Measurements from ENCODE around the gene TFR2. TPM values are rescaled to one million over a fixed set of nuclear protein-coding genes. Genes with fewer than 3 reads are reported as not detected.

TFR2 gene
- total and polyA plus RNA-seq, 9 of the 15 experiments (the other 6 are each of a cell fraction or from before 2014, with no cell fraction given) = 3.8 to 123 (median 51.1) TPM

GRCh38 chr7:100683659-100684533 lies 42.5 kb upstream of the TFR2 start:
- BruUV-seq (replicated peaks) = no TSS peak
- peaks cover 8% of the 10 kb centered on the region for H3K79me2 ChIP-seq (ENCODE audit: control insufficient read depth, insufficient read depth, low read length)
- 0 out of 4 replicates have a peak overlapping the region, but pooled peaks of 1 of the 2 experiments have one; percentile 15 for H3K9ac ChIP-seq (ENCODE audit: insufficient read depth in 1 of 2, low read depth in 2 of 2, low read length in 2 of 2)
- intact Hi-C loops (cut with micrococcal nuclease) = no loop called here
- H3K27ac ChIP-seq (ENCODE audit: extremely low read depth, low read depth, low read length) = no peak overlapping the region
- no peak for ATAC-seq
- ChIA-PET POLR2A (interaction anchor here (0.6 to 1.9 kb wide), 7 partner anchors 9 to 316 kb away, joined by 3 to 11 read pairs (median 3); no protein-coding TSS in a partner anchor), CTCF (ENCODE audit: low intra/inter-chr PET ratio) (no interaction called here)
- H3K27me3 ChIP-seq (ENCODE audit: control insufficient read depth in 2 of 2, insufficient read depth in 2 of 2, low read length in 2 of 2) = no peaks in the 10 kb centered on the region
- no peaks in the 10 kb centered on the region for H3K9me1 ChIP-seq (ENCODE audit: control insufficient read depth, insufficient read depth, low read length)
- 96% methylated on average over 36 of the region's 37 CpGs for WGBS (ENCODE audit: insufficient coverage, low coverage, missing lambda C conversion rate)
- no peak for FAIRE-seq
- no peak overlapping the region for H2AFZ ChIP-seq (ENCODE audit: low read depth, low read length)
- peaks cover 4 to 80% of the 10 kb centered on the region in 2 experiments; a peak in 4 of 5 replicates for H3K4me1 ChIP-seq (replicated peaks in 1 of 2; ENCODE audit: control insufficient read depth in 2 of 2, insufficient read depth in 2 of 2, low read length in 2 of 2)
- H3K4me2 ChIP-seq (ENCODE audit: insufficient read depth, low read length) = no peak overlapping the region
- H3K36me3 ChIP-seq (ENCODE audit: control insufficient read depth, insufficient read depth, low read length) = peaks cover 100% of the 10 kb centered on the region; the same call in 2 of the 3 replicates
- H4K20me1 ChIP-seq (replicated peaks; ENCODE audit: control insufficient read depth, insufficient read depth, low read length) = peaks cover 17% of the 10 kb centered on the region; the same call in 1 of the 2 replicates
- H3K4me3 ChIP-seq = no peak overlapping the region
- in situ Hi-C loops (cut with MboI) = no loop called here
- no peaks in the 10 kb centered on the region for H3K9me3 ChIP-seq (replicated peaks; ENCODE audit: control insufficient read depth, insufficient read depth, low read depth, low read length)
- peak in 1 of 4 experiments; percentile 12 for DNase-seq (ENCODE audit: extremely low read depth in 1 of 4, low spot score in 3 of 4)
- TF ChIP-seq PHTF2 (CRISPR knock-in tag; IDR thresholded peaks at IDR 0.05) (no peak), POLR2G (IDR thresholded peaks at IDR 0.05; ENCODE audit: low read depth, low read length) (peak; percentile 61), ZBTB33 (CRISPR knock-in tag; IDR thresholded peaks at IDR 0.05) (peak; percentile 89), RBM22 (IDR thresholded peaks at IDR 0.05; ENCODE audit: low read depth, low read length, poor library complexity, severe bottlenecking) (peak; percentile 33), ZNF785 (CRISPR knock-in tag; IDR thresholded peaks at IDR 0.05) (no peak), PCBP2 (IDR thresholded peaks at IDR 0.05; ENCODE audit: low read depth, low read length, poor library complexity, severe bottlenecking) (no peak), RBFOX2 (IDR thresholded peaks at IDR 0.05; ENCODE audit: low read depth, low read length) (peak; percentile 65; the same call in 1 of the 2 replicates), FOXP1 (CRISPR knock-in tag; IDR thresholded peaks at IDR 0.05) (no peak), ZNF561 (CRISPR knock-in tag; conservative IDR thresholded peaks at IDR 0.05) (no peak)

All from K562 (cell line).